H9 (cell line): ENCODE measurements around the gene CHD6. TPM values are rescaled to one million over a fixed set of nuclear protein-coding genes. Genes with fewer than 3 reads are reported as not detected.

Experiments
- DNase-seq: peaks from one replicate; pipeline ENCODE4 v3.0.0-alpha.2; 2017
- H2AFZ ChIP-seq: one replicate; pipeline ENCODE4 v1.6.1; 2013; ENCODE audit warnings: mild to moderate bottlenecking, low read length, control low read depth, moderate library complexity
- H2AK5ac ChIP-seq: 2 replicates; pipeline ENCODE4 v1.6.1; 2013; ENCODE audit warnings: low read length, control low read depth, mixed read lengths; ENCODE audit not compliant: insufficient read length
- H2BK120ac ChIP-seq: one replicate; pipeline ENCODE4 v1.6.1; 2013; ENCODE audit warnings: low read depth, mild to moderate bottlenecking, low read length, control low read depth, inconsistent platforms; ENCODE audit not compliant: poor library complexity, severe bottlenecking
- H2BK12ac ChIP-seq: 2 replicates; pipeline ENCODE4 v1.6.1; 2013; ENCODE audit warnings: low read length, control low read depth, mixed read lengths, low read depth; ENCODE audit not compliant: insufficient read length
- H2BK15ac ChIP-seq: 2 replicates; pipeline ENCODE4 v1.6.1; 2013; ENCODE audit warnings: low read depth, low read length, control low read depth
- H2BK20ac ChIP-seq: one replicate; pipeline ENCODE4 v1.6.1; 2013; ENCODE audit warnings: low read depth, mild to moderate bottlenecking, low read length, control low read depth, inconsistent platforms; ENCODE audit not compliant: poor library complexity, severe bottlenecking
- H2BK5ac ChIP-seq: 2 replicates; pipeline ENCODE4 v1.6.1; 2013; ENCODE audit warnings: low read length, control low read depth, mixed read lengths; ENCODE audit not compliant: insufficient read length
- H3K14ac ChIP-seq: 2 replicates; pipeline ENCODE4 v1.6.1; 2013; ENCODE audit warnings: low read length, control low read depth; ENCODE audit not compliant: insufficient read depth
- H3K18ac ChIP-seq: 2 replicates; pipeline ENCODE4 v1.6.1; 2013; ENCODE audit warnings: low read depth, mild to moderate bottlenecking, mixed read lengths, low read length, control low read depth; ENCODE audit not compliant: insufficient read length
- H3K23ac ChIP-seq: 2 replicates; pipeline ENCODE4 v1.6.1; 2013; ENCODE audit warnings: low read length, control low read depth, mixed read lengths, low read depth; ENCODE audit not compliant: insufficient read length
- H3K23me2 ChIP-seq: 2 replicates; pipeline ENCODE4 v1.6.1; 2013; ENCODE audit warnings: low read depth, mild to moderate bottlenecking, mixed read lengths, low read length, control low read depth; ENCODE audit not compliant: insufficient read length, poor library complexity, severe bottlenecking
- H3K27ac ChIP-seq: 2 replicates; pipeline ENCODE4 v1.5.1; 2013; ENCODE audit warnings: low read length, control low read depth, mixed read lengths, low read depth; ENCODE audit not compliant: insufficient read length
- H3K27me3 ChIP-seq: 2 replicates; pipeline ENCODE4 v1.6.1; 2013; ENCODE audit warnings: low read length, control low read depth, inconsistent platforms; ENCODE audit not compliant: insufficient read depth
- H3K4ac ChIP-seq: 2 replicates; pipeline ENCODE4 v1.6.1; 2013; ENCODE audit warnings: low read depth, mild to moderate bottlenecking, control low read depth, inconsistent platforms, low read length, moderate library complexity
- H3K4me1 ChIP-seq: 2 replicates; pipeline ENCODE4 v1.6.1; 2013; ENCODE audit warnings: low read length, control low read depth, inconsistent platforms; ENCODE audit not compliant: insufficient read depth
- H3K4me2 ChIP-seq: 2 replicates; pipeline ENCODE4 v1.6.1; 2013; ENCODE audit warnings: low read length, control low read depth, mixed read lengths; ENCODE audit not compliant: insufficient read length, insufficient read depth
- H3K56ac ChIP-seq: 2 replicates; pipeline ENCODE4 v1.6.1; 2013; ENCODE audit warnings: low read depth, mild to moderate bottlenecking, mixed read lengths, low read length, control low read depth; ENCODE audit not compliant: insufficient read length
- H3K79me1 ChIP-seq: 2 replicates; pipeline ENCODE4 v1.6.1; 2013; ENCODE audit warnings: low read depth, mild to moderate bottlenecking, moderate library complexity, low read length, control low read depth, inconsistent platforms; ENCODE audit not compliant: insufficient read depth, poor library complexity, severe bottlenecking
- H3K79me2 ChIP-seq: 2 replicates; pipeline ENCODE4 v1.6.1; 2013; ENCODE audit warnings: low read length, control low read depth, inconsistent platforms; ENCODE audit not compliant: insufficient read depth
- H3K9ac ChIP-seq: 2 replicates; pipeline ENCODE4 v1.6.1; 2013; ENCODE audit warnings: low read length, control low read depth, mixed read lengths; ENCODE audit not compliant: insufficient read length; ENCODE audit errors: extremely low read depth
- H3K9me3 ChIP-seq: one replicate; pipeline ENCODE4 v1.6.1; 2013; ENCODE audit warnings: low read depth, low read length, inconsistent platforms; ENCODE audit not compliant: control insufficient read depth
- H3T11ph ChIP-seq: one replicate; pipeline ENCODE4 v1.6.1; 2013; ENCODE audit warnings: mild to moderate bottlenecking, low read length, control low read depth, inconsistent platforms
- H4K20me1 ChIP-seq: one replicate; pipeline ENCODE4 v1.6.1; 2013; ENCODE audit not compliant: control insufficient read depth, insufficient read length, insufficient read depth
- H4K5ac ChIP-seq: 2 replicates; pipeline ENCODE4 v1.6.1; 2013; ENCODE audit warnings: low read depth, mild to moderate bottlenecking, mixed read lengths, low read length, control low read depth; ENCODE audit not compliant: insufficient read length
- H4K8ac ChIP-seq: replicated peaks from 2 replicates; pipeline ENCODE4 v1.6.1; 2013; ENCODE audit warnings: low read length, control low read depth, mixed read lengths, low read depth; ENCODE audit not compliant: insufficient read length
- H4K91ac ChIP-seq: 2 replicates; pipeline ENCODE4 v1.6.1; 2013; ENCODE audit warnings: low read depth, mild to moderate bottlenecking, moderate library complexity, mixed read lengths, low read length, control low read depth; ENCODE audit not compliant: insufficient read length
- H3K27ac Mint-ChIP-seq, 3 experiments: 2 replicates in 2 of 3; 3 replicates in 1 of 3; pipeline ENCODE4 v1.8.0; 2020 to 2021; ENCODE audit warnings: mixed read lengths in 3 of 3, mild to moderate bottlenecking in 1 of 3, moderate library complexity in 1 of 3
- H3K27me3 Mint-ChIP-seq: 2 replicates; pipeline ENCODE4 v1.8.0; 2021; ENCODE audit warnings: low read depth, mild to moderate bottlenecking, moderate library complexity, mixed read lengths
- H3K36me3 Mint-ChIP-seq, 3 experiments: 2 replicates in 2 of 3; 3 replicates in 1 of 3; pipeline ENCODE4 v1.8.0; 2020 to 2021; ENCODE audit warnings: low read depth in 3 of 3, mixed read lengths in 3 of 3; ENCODE audit not compliant: insufficient read depth in 1 of 3
- H3K4me1 Mint-ChIP-seq, 2 experiments: 2 replicates each; pipeline ENCODE4 v1.8.0; 2020; ENCODE audit warnings: mixed read lengths in 2 of 2
- H3K4me3 Mint-ChIP-seq, 2 experiments: 2 replicates in 1 of 2; 3 replicates in 1 of 2; pipeline ENCODE4 v1.8.0; 2020 to 2021; ENCODE audit warnings: mild to moderate bottlenecking in 2 of 2, mixed read lengths in 2 of 2, moderate library complexity in 1 of 2
- H3K9me3 Mint-ChIP-seq, 2 experiments: 2 replicates in 1 of 2; 3 replicates in 1 of 2; pipeline ENCODE4 v1.8.0; 2020; ENCODE audit warnings: mild to moderate bottlenecking in 2 of 2, mixed read lengths in 2 of 2, moderate library complexity in 1 of 2
- WGBS: extraction: QIAGEN DNeasy Blood & Tissue Kit; methylation state at CpG from one replicate; pipeline ENCODE4 v1.1.7; 2013; ENCODE audit warnings: missing lambda C conversion rate, low lambda C conversion rate, mixed read lengths; ENCODE audit not compliant: insufficient read length; ENCODE audit errors: extremely low coverage; 5-methylcytosine and 5-hydroxymethylcytosine counted together
- total RNA-seq: library from RNA; stranded (reverse); gene quantifications from 2 replicates; pipeline ENCODE4 v1.2.1, GENCODE V29; 2021
- TF ChIP-seq, protein P1 (sequence below): fragments of 200-600 bp; sonication (generic); conservative IDR thresholded peaks from 3 replicates; pipeline ENCODE4 v1.8.0; 2021; ENCODE audit warnings: antibody characterized with exemption, mild to moderate bottlenecking

CHD6 gene
- total RNA-seq, 1 experiment from 2014 or later: 51.5 TPM

DNA sequence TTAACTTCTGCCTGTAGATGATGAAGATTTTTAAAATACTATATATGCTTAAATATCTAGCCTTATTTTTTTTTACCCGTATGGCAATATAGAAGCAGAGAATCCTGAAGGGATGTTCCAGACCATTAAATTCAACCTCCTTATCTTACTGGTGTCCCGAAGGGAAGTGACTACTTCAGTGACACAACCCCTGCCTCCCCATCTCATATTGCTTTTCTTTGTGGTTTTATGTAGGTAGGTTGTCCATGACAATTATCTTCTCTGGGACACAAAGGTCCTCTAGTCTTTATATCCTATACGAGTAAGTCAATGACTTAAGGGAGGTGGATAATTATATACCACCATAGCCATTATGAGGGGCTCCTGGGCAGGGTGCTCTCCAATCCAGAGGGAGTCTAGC is 194.2 kb downstream of the CHD6 start:
- Mint-ChIP-seq H3K36me3 (peaks cover 29 to 77% (median 64%) of the 10 kb centered on the region in 3 experiments; a peak in 6 of 7 replicates), H3K27ac (no peak overlapping the region), H3K9me3 (no peaks in the 10 kb centered on the region), H3K27me3 (no peaks in the 10 kb centered on the region), H3K4me3 (no peak overlapping the region), H3K4me1 (no peaks in the 10 kb centered on the region)
- Histone ChIP-seq H3K79me1 (no peaks in the 10 kb centered on the region), H2BK20ac (no peak overlapping the region), H3K23ac (no peak overlapping the region), H3K18ac (no peak overlapping the region), H2AK5ac (no peak overlapping the region), H3K9ac (no peak overlapping the region), H3K9me3 (no peaks in the 10 kb centered on the region), H3K27me3 (no peaks in the 10 kb centered on the region), H3K23me2 (no peaks in the 10 kb centered on the region), H3K4me1 (no peaks in the 10 kb centered on the region), H3K4me2 (no peak overlapping the region), H4K8ac (no peak overlapping the region), H3K79me2 (no peaks in the 10 kb centered on the region), H2BK5ac (no peak overlapping the region), H2BK15ac (no peak overlapping the region), H2AFZ (no peak overlapping the region), H4K5ac (no peak overlapping the region), H3T11ph (no peak overlapping the region), H2BK120ac (no peak overlapping the region), H3K4ac (no peak overlapping the region), H3K27ac (no peak overlapping the region), H2BK12ac (no peak overlapping the region), H3K56ac (no peak overlapping the region), H3K14ac (no peak overlapping the region), H4K20me1 (no peaks in the 10 kb centered on the region), H4K91ac (no peak overlapping the region)
- no peak for DNase-seq
- WGBS: no CpG with 5 or more reads among the region's 3 CpGs
- TF ChIP-seq, protein P1, sequence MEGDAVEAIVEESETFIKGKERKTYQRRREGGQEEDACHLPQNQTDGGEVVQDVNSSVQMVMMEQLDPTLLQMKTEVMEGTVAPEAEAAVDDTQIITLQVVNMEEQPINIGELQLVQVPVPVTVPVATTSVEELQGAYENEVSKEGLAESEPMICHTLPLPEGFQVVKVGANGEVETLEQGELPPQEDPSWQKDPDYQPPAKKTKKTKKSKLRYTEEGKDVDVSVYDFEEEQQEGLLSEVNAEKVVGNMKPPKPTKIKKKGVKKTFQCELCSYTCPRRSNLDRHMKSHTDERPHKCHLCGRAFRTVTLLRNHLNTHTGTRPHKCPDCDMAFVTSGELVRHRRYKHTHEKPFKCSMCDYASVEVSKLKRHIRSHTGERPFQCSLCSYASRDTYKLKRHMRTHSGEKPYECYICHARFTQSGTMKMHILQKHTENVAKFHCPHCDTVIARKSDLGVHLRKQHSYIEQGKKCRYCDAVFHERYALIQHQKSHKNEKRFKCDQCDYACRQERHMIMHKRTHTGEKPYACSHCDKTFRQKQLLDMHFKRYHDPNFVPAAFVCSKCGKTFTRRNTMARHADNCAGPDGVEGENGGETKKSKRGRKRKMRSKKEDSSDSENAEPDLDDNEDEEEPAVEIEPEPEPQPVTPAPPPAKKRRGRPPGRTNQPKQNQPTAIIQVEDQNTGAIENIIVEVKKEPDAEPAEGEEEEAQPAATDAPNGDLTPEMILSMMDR: no peak
